ENCODE measurements around the gene IRF2.

- TF ChIP-seq EZH2 (IDR thresholded peaks at IDR 0.05; ENCODE audit: insufficient read depth, poor library complexity, severe bottlenecking) (no peak), EZH2phosphoT487 (IDR thresholded peaks at IDR 0.05; ENCODE audit: insufficient read depth, low read depth) (no peak)
Measured at GRCh38 chr4:184434501-184435066, 39.8 kb downstream of the IRF2 start.

Data from GM23248 (cell line).